ENCODE measurements around the gene LARGE2. TPM values are rescaled to one million over a fixed set of nuclear protein-coding genes. Genes with fewer than 3 reads are reported as not detected.
A peak's percentile ranks its signal among the peaks of the same experiment; 100 is the strongest.

LARGE2 gene
- total and polyA plus RNA-seq, 4 experiments from 2014 or later: 3.1 to 8.6 (median 4.6) TPM

DNA sequence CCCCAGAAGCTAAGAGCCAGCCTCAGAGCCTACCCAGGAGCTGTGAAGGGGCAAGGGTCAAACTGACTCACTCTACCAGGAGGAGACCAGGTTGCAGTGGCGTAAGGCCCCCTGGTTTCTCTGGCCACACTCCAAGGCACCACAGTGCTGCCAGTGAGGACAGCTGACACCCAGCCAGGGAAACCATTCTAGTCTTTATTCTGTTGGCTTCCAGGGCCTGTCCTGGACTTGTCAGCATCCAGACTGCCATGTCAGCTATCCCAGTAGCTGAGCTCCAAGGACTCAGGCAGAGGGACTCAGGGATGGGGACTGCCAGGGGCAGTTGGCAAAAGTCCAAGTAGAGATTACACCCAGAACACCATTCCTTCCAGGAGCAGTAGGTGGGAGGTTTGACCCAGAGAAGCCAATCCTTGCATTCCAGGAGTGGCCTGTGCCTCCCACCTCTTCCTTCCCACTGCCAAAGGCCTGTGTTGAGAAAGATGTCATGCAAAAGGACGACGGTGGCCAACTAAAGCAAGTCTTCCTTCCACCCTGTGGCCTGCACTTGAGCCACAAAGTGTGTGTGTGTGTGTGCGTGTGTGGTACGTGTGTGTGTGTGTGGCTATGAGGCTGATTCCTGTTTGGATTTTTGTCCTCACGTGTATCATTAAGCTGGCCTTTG lies 40.6 kb upstream of the LARGE2 start:
- no peaks in the 10 kb centered on the region for H3K27me3 ChIP-seq (ENCODE audit: insufficient read depth, low read length)
- ChIA-PET POLR2A (ENCODE audit: partially characterized antibody) (no interaction called here), CTCF (ENCODE audit: partially characterized antibody) (interaction anchor here (1.2 kb wide), 1 partner anchor 39 kb away, joined by 3 read pairs; no protein-coding TSS in a partner anchor)
- no peak overlapping the region for H3K27ac ChIP-seq (ENCODE audit: low read depth, low read length)
- H3K9me3 ChIP-seq (ENCODE audit: control insufficient read depth in 1 of 2, low read length in 2 of 2): no peaks in the 10 kb centered on the region
- DNase-seq: no peak
- intact Hi-C loops (cut with micrococcal nuclease): loop anchor here (10.0 kb wide), 1 partner anchor 513 kb away; the partner anchor contains the start of gene CHRM4
- H3K4me1 ChIP-seq (ENCODE audit: insufficient read depth, low read length): peaks cover 5% of the 10 kb centered on the region
- H3K4me1 Mint-ChIP-seq: peaks cover 7 to 16% (median 11%) of the 10 kb centered on the region in 4 donors
- no peaks in the 10 kb centered on the region for H3K27me3 Mint-ChIP-seq
- no peak overlapping the region for H3K4me3 ChIP-seq (ENCODE audit: low read length in 2 of 2)
- peaks cover 0 to 2% (median 0%) of the 10 kb centered on the region in 8 donors for H3K9me3 Mint-ChIP-seq
- H3K4me3 Mint-ChIP-seq: no peak overlapping the region
- H3K27ac Mint-ChIP-seq: peak overlapping the region in 1 of 7 donors; percentile 52
- H3K36me3 ChIP-seq (ENCODE audit: insufficient read depth, low read length): peaks cover 32% of the 10 kb centered on the region
- peaks cover 43 to 46% of the 10 kb centered on the region in 2 donors for H3K36me3 Mint-ChIP-seq

DNA sequence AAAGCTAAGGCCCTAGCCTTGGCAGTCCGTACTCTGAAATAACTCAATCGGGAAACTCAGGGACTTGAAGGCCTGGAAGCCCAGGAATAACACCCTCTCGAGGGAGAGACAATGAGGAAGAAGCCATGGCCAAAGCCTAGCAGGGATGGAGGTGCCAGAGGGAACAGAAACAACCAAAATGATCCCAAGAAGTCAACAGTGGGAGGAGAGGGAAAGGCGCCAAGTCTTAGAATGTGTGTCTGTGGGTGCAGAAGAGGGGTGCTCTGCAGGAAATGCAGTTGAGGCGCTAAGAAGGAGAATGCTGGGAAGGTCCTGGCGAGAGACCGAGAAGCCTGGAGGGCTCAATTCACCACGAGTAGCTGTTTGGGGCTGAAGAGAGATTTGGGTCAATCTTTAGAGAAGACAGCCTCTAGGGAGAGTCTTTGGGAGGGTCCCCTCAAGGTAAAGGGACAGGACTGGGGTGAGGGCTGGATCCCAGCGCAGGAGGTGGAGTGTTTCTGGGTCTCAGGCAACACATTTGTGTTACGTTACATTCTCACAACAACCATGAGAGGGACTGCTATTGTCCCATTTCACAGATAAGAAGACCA lies 37.8 kb upstream of the LARGE2 start:
- peaks cover 19% of the 10 kb centered on the region for H3K36me3 ChIP-seq (ENCODE audit: insufficient read depth, low read length)
- intact Hi-C loops (cut with micrococcal nuclease): loop anchor here (2.0 to 10.0 kb wide), 3 partner anchors 14 to 510 kb away; partner anchors contain the start of gene CHRM4
- Mint-ChIP-seq H3K36me3 (peaks cover 21 to 23% of the 10 kb centered on the region in 2 donors), H3K27me3 (peaks cover 0 to 3% of the 10 kb centered on the region in 2 donors), H3K27ac (peak overlapping the region in 6 of 7 donors; percentile 29 to 75 (median 52)), H3K4me3 (peak overlapping the region; percentile 69 to 84 (median 76)), H3K9me3 (peaks cover 0 to 2% (median 0%) of the 10 kb centered on the region in 8 donors), H3K4me1 (peaks cover 8 to 16% (median 11%) of the 10 kb centered on the region in 4 donors)
- no peaks in the 10 kb centered on the region for H3K9me3 ChIP-seq (ENCODE audit: control insufficient read depth in 1 of 2, low read length in 2 of 2)
- no peak overlapping the region for H3K27ac ChIP-seq (ENCODE audit: low read depth, low read length)
- H3K4me1 ChIP-seq (ENCODE audit: insufficient read depth, low read length): peaks cover 5% of the 10 kb centered on the region
- DNase-seq: no peak
- no peaks in the 10 kb centered on the region for H3K27me3 ChIP-seq (ENCODE audit: insufficient read depth, low read length)
- POLR2A ChIA-PET (ENCODE audit: partially characterized antibody): interaction anchor here (1.3 kb wide), 1 partner anchor 31 kb away, joined by 3 read pairs; no protein-coding TSS in a partner anchor
- H3K4me3 ChIP-seq (ENCODE audit: low read length in 2 of 2): no peak overlapping the region
- CTCF ChIA-PET (ENCODE audit: partially characterized antibody): no interaction called here

DNA sequence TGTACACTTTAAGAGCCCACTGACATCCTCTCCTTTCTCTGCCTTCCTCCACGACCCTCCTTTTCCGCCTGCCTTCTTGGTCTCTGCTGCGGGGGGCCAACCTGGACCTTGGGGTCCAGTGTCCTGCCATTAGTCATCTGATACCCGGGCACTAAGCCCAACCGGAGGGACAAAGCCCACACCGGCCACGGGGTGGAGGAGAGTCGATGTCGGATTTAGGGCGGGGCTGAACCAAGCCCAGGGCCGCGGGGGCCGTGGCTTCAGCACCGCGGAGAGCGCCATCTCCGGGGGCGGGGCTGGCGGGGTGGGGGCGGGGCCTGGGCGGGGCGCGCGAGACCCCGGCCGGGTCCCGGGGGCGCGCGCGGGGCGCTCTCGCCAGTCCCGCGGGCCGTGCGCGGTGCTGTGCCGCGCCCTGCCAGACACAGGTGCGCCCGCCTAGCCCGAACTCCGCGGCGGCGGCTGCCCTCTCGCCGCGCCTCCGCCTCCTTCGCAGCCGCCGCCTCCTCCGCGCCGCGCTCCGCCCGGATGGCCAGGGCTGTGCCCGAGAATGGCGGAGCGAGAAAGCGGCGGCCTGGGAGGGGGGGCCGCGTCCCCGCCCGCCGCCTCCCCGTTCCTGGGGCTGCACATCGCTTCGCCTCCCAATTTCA lies 37.1 kb upstream of the LARGE2 start, which contains the start of gene MAPK8IP1:
TSS of gene MAPK8IP1 (plus strand) at position 378 of the 647 bp plus-strand sequence. CDS start at position 548, 170 bp downstream.
- Mint-ChIP-seq H3K4me1 (peaks cover 8 to 16% (median 11%) of the 10 kb centered on the region in 4 donors), H3K4me3 (peak within 1 kb of the TSS; percentile 69 to 84 (median 76)), H3K27ac (peak within 1 kb of the TSS in 6 of 7 donors; percentile 29 to 75 (median 52)), H3K9me3 (peaks cover 0 to 2% (median 0%) of the 10 kb centered on the region in 8 donors), H3K27me3 (peaks cover 0 to 4% of the 10 kb centered on the region in 2 donors), H3K36me3 (peaks cover 16% of the 10 kb centered on the region in 2 donors)
- CTCF ChIA-PET (ENCODE audit: partially characterized antibody): no interaction called here
- intact Hi-C loops (cut with micrococcal nuclease): loop anchor here (2.0 to 10.0 kb wide), 3 partner anchors 13 to 509 kb away; partner anchors contain the start of gene CHRM4
- no peaks in the 10 kb centered on the region for H3K9me3 ChIP-seq (ENCODE audit: control insufficient read depth in 1 of 2, low read length in 2 of 2)
- no peak within 1 kb of the TSS for H3K4me3 ChIP-seq (ENCODE audit: low read length in 2 of 2)
- no peak within 1 kb of the TSS for H3K27ac ChIP-seq (ENCODE audit: low read depth, low read length)
- POLR2A ChIA-PET (ENCODE audit: partially characterized antibody): no interaction called here
- peaks cover 5% of the 10 kb centered on the region for H3K4me1 ChIP-seq (ENCODE audit: insufficient read depth, low read length)
- peak; percentile 47 to 67 (median 58) for DNase-seq
- peaks cover 14% of the 10 kb centered on the region for H3K36me3 ChIP-seq (ENCODE audit: insufficient read depth, low read length)
- no peaks in the 10 kb centered on the region for H3K27me3 ChIP-seq (ENCODE audit: insufficient read depth, low read length)

DNA sequence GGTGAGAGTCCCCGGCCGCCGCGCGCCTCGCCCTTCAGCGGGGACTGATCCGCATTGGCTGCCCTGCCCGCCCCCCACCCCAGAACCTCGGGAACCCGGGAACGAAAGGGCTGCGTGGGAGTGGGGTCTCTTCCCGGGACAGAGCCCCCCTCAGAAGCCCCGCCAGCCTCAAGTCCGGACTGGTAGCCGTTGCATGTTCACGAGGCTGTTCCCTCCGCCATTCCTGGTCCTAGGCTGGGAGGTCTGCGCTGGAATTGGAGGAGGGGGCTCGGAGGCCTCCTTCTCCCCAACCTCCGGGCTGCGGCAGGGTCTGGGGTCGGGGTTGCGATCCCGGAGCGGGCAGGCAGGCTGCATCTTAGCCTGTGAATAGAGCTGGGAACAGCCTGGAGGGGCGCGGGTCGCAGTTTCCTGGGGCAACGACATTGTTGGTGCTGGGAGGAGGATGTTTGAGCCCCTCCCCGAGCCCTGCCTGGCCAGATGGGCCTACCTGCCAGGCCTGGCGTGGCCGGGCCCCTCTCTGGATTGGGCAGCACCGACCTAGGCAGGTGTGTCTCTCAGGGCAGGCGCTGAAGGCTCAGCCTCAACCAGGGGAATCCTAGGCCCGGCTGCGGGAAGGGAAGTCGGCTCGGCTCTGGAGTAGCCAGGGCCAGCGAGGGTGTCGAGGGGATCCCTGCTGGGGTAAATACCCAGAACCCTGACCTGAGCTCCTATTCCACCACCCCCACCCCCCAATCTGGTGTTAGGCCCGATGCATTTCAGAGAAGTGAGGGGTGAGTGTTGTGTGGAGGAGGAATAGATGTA lies 36.3 kb upstream of the LARGE2 start:
- peaks cover 10 to 12% of the 10 kb centered on the region in 2 donors for H3K36me3 Mint-ChIP-seq
- peaks cover 8% of the 10 kb centered on the region for H3K36me3 ChIP-seq (ENCODE audit: insufficient read depth, low read length)
- peaks cover 0 to 2% (median 0%) of the 10 kb centered on the region in 8 donors for H3K9me3 Mint-ChIP-seq
- H3K9me3 ChIP-seq (ENCODE audit: control insufficient read depth in 1 of 2, low read length in 2 of 2): no peaks in the 10 kb centered on the region
- peaks cover 8 to 16% (median 11%) of the 10 kb centered on the region in 4 donors for H3K4me1 Mint-ChIP-seq
- H3K27me3 Mint-ChIP-seq: peaks cover 0 to 4% of the 10 kb centered on the region in 2 donors
- ChIA-PET POLR2A (ENCODE audit: partially characterized antibody) (no interaction called here), CTCF (ENCODE audit: partially characterized antibody) (interaction anchor here (0.9 kb wide), 1 partner anchor 115 kb away, joined by 3 read pairs; no protein-coding TSS in a partner anchor)
- no peak overlapping the region for H3K27ac ChIP-seq (ENCODE audit: low read depth, low read length)
- intact Hi-C loops (cut with micrococcal nuclease): loop anchor here (2.0 to 10.0 kb wide), 3 partner anchors 13 to 509 kb away; partner anchors contain the start of gene CHRM4
- DNase-seq: no peak
- peaks cover 5% of the 10 kb centered on the region for H3K4me1 ChIP-seq (ENCODE audit: insufficient read depth, low read length)
- H3K4me3 Mint-ChIP-seq: peak overlapping the region in 7 of 8 donors; percentile 15 to 60 (median 30)
- H3K27me3 ChIP-seq (ENCODE audit: insufficient read depth, low read length): no peaks in the 10 kb centered on the region
- H3K4me3 ChIP-seq (ENCODE audit: low read length in 2 of 2): no peak overlapping the region
- H3K27ac Mint-ChIP-seq: peak overlapping the region in 1 of 7 donors; percentile 52

DNA sequence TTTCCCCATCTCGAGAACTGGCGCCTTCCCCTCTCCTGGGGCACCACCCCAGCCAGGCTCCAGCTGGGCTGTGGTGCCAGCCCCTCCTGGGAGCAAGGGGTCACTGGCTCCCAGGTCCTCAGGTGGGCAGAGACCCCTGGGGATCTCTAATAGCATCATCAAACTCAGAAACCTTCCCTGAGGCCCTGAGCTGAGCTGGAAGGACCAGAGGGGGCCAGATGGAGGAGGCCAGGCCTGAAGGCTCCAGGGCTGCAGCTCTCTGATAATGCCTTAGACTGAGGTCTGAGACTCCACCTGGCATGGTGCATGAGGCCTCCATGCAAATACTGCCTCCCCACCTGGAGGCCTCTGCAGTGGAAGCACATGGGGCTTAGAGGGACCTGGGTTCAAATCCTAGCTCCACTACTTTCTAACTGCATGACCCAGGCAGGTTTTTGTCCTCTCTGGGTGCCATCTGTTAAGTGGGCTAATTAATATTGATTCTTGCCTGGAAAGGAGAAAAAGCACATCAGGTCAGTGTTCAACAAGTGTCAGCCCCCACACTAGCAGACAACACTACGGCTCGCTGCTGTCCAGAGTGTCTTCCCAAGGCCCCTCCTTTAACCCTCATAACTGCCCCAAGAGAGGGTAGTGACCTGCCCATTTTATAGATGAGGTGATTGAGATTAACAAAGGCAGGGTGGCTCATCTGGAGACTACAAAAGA lies 35.5 kb upstream of the LARGE2 start:
- H3K27ac Mint-ChIP-seq: peak overlapping the region in 1 of 7 donors; percentile 52
- H3K9me3 ChIP-seq (ENCODE audit: control insufficient read depth in 1 of 2, low read length in 2 of 2): no peaks in the 10 kb centered on the region
- H3K4me1 Mint-ChIP-seq: peaks cover 8 to 16% (median 11%) of the 10 kb centered on the region in 4 donors
- ChIA-PET POLR2A (ENCODE audit: partially characterized antibody) (no interaction called here), CTCF (ENCODE audit: partially characterized antibody) (interaction anchor here (0.9 kb wide), 1 partner anchor 115 kb away, joined by 3 read pairs; no protein-coding TSS in a partner anchor)
- no peak for DNase-seq
- H3K4me3 ChIP-seq (ENCODE audit: low read length in 2 of 2): no peak overlapping the region
- H3K27me3 ChIP-seq (ENCODE audit: insufficient read depth, low read length): no peaks in the 10 kb centered on the region
- H3K9me3 Mint-ChIP-seq: peaks cover 0 to 2% (median 0%) of the 10 kb centered on the region in 8 donors
- peaks cover 0 to 4% of the 10 kb centered on the region in 2 donors for H3K27me3 Mint-ChIP-seq
- intact Hi-C loops (cut with micrococcal nuclease): loop anchor here (10.0 kb wide), 1 partner anchor 508 kb away; the partner anchor contains the start of gene CHRM4
- peak overlapping the region in 5 of 8 donors; percentile 39 to 52 (median 46) for H3K4me3 Mint-ChIP-seq
- no peaks in the 10 kb centered on the region for H3K36me3 ChIP-seq (ENCODE audit: insufficient read depth, low read length)
- peaks cover 6 to 10% of the 10 kb centered on the region in 2 donors for H3K36me3 Mint-ChIP-seq
- H3K4me1 ChIP-seq (ENCODE audit: insufficient read depth, low read length): peaks cover 5% of the 10 kb centered on the region
- H3K27ac ChIP-seq (ENCODE audit: low read depth, low read length): no peak overlapping the region

DNA sequence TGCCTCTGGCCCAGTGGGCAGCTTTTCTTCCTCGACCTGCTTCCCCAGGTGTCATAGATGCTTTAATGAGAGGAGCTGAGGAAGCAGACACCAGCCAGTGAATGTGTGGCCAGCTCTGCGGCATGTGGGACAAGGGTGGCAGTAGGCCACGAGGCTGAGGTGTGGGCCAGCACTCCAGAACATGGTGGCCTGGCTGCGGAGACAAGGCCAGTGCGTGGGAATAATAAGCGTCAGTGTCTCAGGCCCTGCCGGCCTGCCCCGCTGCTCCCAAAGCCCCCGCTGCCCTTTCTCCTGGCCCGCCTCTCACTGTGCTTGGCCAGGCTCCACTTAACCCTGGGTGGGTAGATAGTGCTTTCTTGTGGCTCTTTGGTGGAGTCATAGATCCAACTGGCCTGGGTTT lies 34.9 kb upstream of the LARGE2 start:
- CTCF ChIA-PET (ENCODE audit: partially characterized antibody): no interaction called here
- Histone ChIP-seq H3K4me1 (ENCODE audit: insufficient read depth, low read length) (peaks cover 5% of the 10 kb centered on the region), H3K27ac (ENCODE audit: low read depth, low read length) (no peak overlapping the region), H3K36me3 (ENCODE audit: insufficient read depth, low read length) (no peaks in the 10 kb centered on the region), H3K9me3 (ENCODE audit: control insufficient read depth in 1 of 2, low read length in 2 of 2) (no peaks in the 10 kb centered on the region), H3K4me3 (ENCODE audit: low read length in 2 of 2) (no peak overlapping the region), H3K27me3 (ENCODE audit: insufficient read depth, low read length) (no peaks in the 10 kb centered on the region)
- Mint-ChIP-seq H3K36me3 (peaks cover 1 to 4% of the 10 kb centered on the region in 2 donors), H3K4me3 (peak overlapping the region in 2 of 8 donors; percentile 43 to 46), H3K27ac (peak overlapping the region in 1 of 7 donors; percentile 52), H3K27me3 (peaks cover 0 to 7% of the 10 kb centered on the region in 2 donors), H3K9me3 (peaks cover 0 to 2% (median 0%) of the 10 kb centered on the region in 8 donors), H3K4me1 (peaks cover 8 to 16% (median 11%) of the 10 kb centered on the region in 4 donors)
- DNase-seq: no peak
- intact Hi-C loops (cut with micrococcal nuclease): loop anchor here (10.0 kb wide), 1 partner anchor 507 kb away; the partner anchor contains the start of gene CHRM4
- POLR2A ChIA-PET (ENCODE audit: partially characterized antibody): no interaction called here

Measured in CD4-positive, alpha-beta memory T cell (primary cell).